Naive B cell (primary cell): ENCODE measurements around the gene LKAAEAR1. TPM values are rescaled to one million over a fixed set of nuclear protein-coding genes. Genes with fewer than 3 reads are reported as not detected.

ENCODE experiments used
- ATAC-seq, 2 donors: fragments of 150-1000 bp; cut with Tn5 transposase; 2 replicates each; pipeline ENCODE4 v1.10.0; 2021; ENCODE audit warnings: low read depth in 2 of 2, mild to moderate bottlenecking in 2 of 2, moderate library complexity in 2 of 2
- DNase-seq: peaks from one replicate; pipeline ENCODE4 v3.0.0; 2022
- H3K27ac Mint-ChIP-seq, 6 donors: one replicate each; pipeline ENCODE4 v1.8.0; 2020 to 2022; ENCODE audit warnings: mild to moderate bottlenecking in 6 of 6, mixed read lengths in 6 of 6, moderate library complexity in 5 of 6, inconsistent platforms in 2 of 6
- H3K27me3 Mint-ChIP-seq, 3 donors: one replicate each; pipeline ENCODE4 v1.8.0; 2021 to 2022; ENCODE audit warnings: mixed read lengths in 3 of 3, mild to moderate bottlenecking in 1 of 3
- H3K36me3 Mint-ChIP-seq, 2 donors: one replicate each; pipeline ENCODE4 v1.8.0; 2020 to 2022; ENCODE audit warnings: mixed read lengths in 2 of 2, inconsistent platforms in 1 of 2, mild to moderate bottlenecking in 1 of 2
- H3K4me1 Mint-ChIP-seq, 3 donors: one replicate each; pipeline ENCODE4 v1.8.0; 2020 to 2022; ENCODE audit warnings: mixed read lengths in 3 of 3, inconsistent platforms in 1 of 3, mild to moderate bottlenecking in 1 of 3, moderate library complexity in 1 of 3
- H3K4me3 Mint-ChIP-seq, 8 donors: one replicate each; pipeline ENCODE4 v1.8.0; 2020 to 2022; ENCODE audit warnings: mild to moderate bottlenecking in 8 of 8, mixed read lengths in 8 of 8, moderate library complexity in 8 of 8, inconsistent platforms in 2 of 8
- H3K9me3 Mint-ChIP-seq, 7 donors: one replicate each; pipeline ENCODE4 v1.8.0; 2020 to 2022; ENCODE audit warnings: mixed read lengths in 7 of 7, mild to moderate bottlenecking in 5 of 7, inconsistent platforms in 2 of 7, moderate library complexity in 1 of 7
- polyA plus RNA-seq, 6 donors: library from polyadenylated mRNA; unstranded; fragments of 300-500 nt; fragmentation: Illumina TruSeq; gene quantifications; one replicate each; pipeline ENCODE4 v1.2.3, GENCODE V29; 2021; ENCODE audit warnings: low read depth in 6 of 6

Gene LKAAEAR1
- polyA plus RNA-seq, 6 donors from 2014 or later = 0.47 TPM; not detected in 5

DNA sequence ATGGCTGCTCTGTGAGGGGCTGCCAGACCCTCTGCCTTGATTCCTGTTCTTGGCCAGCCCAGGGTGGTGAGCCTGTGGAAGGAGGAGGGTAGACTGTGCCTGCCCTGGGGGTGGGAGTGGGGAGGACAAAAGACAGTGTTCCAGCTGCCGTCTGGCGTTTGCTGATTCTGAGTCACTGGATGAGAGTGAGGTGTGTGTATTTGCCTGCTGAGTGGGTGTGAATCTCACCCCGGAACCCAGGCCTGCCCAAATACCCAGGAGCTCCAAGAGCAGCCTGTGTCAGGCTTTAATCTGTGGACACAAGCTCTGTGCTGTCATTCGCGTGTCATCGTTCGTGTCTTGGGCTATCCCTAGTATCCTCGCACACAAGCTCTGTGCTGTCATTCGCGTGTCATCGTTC, 2.6 kb upstream of the LKAAEAR1 start:
- Mint-ChIP-seq H3K9me3 (peaks cover 0 to 7% (median 0%) of the 10 kb centered on the region in 7 donors), H3K27me3 (peaks cover 6 to 13% (median 7%) of the 10 kb centered on the region in 3 donors), H3K36me3 (no peaks in the 10 kb centered on the region), H3K4me1 (peaks cover 19 to 30% (median 29%) of the 10 kb centered on the region in 3 donors), H3K27ac (peak overlapping the region in 1 of 6 donors; percentile 20), H3K4me3 (no peak overlapping the region)
- DNase-seq = no peak
- no peak for ATAC-seq

GRCh38 chr20:64084685-64085152, 521 bp upstream of the LKAAEAR1 start:
- DNase-seq = no peak
- Mint-ChIP-seq H3K4me3 (peak overlapping the region in 7 of 8 donors; percentile 80 to 94 (median 92)), H3K9me3 (peaks cover 0 to 7% (median 0%) of the 10 kb centered on the region in 7 donors), H3K27me3 (peaks cover 6 to 13% (median 7%) of the 10 kb centered on the region in 3 donors), H3K27ac (peak overlapping the region in 5 of 6 donors; percentile 15 to 89 (median 59)), H3K4me1 (peaks cover 36 to 47% (median 36%) of the 10 kb centered on the region in 3 donors), H3K36me3 (no peaks in the 10 kb centered on the region)
- ATAC-seq = no peak

GRCh38 chr20:64083378-64083803, 807 bp downstream of the LKAAEAR1 start:
- peaks cover under 1 to 13% (median 6%) of the 10 kb centered on the region in 3 donors for H3K27me3 Mint-ChIP-seq
- peak; percentile 18 to 21 for ATAC-seq
- H3K9me3 Mint-ChIP-seq = peaks cover 0 to 7% (median 0%) of the 10 kb centered on the region in 7 donors
- H3K27ac Mint-ChIP-seq = peak overlapping the region in 2 of 6 donors; percentile 89 to 93
- H3K4me3 Mint-ChIP-seq = peak overlapping the region; percentile 76 to 90 (median 82)
- H3K4me1 Mint-ChIP-seq = peaks cover 36 to 47% (median 44%) of the 10 kb centered on the region in 3 donors
- peak; percentile 66 for DNase-seq
- H3K36me3 Mint-ChIP-seq = no peaks in the 10 kb centered on the region

- peak overlapping the region in 2 of 6 donors; percentile 89 to 93 for H3K27ac Mint-ChIP-seq
- peak overlapping the region; percentile 76 to 90 (median 82) for H3K4me3 Mint-ChIP-seq
These were observed 1.3 kb downstream of the LKAAEAR1 start for GRCh38 chr20:64082820-64083377.

GRCh38 chr20:64082126-64082731, 2.0 kb downstream of the LKAAEAR1 start:
- Mint-ChIP-seq H3K4me1 (peaks cover 40 to 51% (median 49%) of the 10 kb centered on the region in 3 donors), H3K27ac (peak overlapping the region in 4 of 6 donors; percentile 69 to 96 (median 88)), H3K27me3 (peaks cover 0 to 13% (median 6%) of the 10 kb centered on the region in 3 donors), H3K4me3 (peak overlapping the region; percentile 49 to 90 (median 82)), H3K36me3 (no peaks in the 10 kb centered on the region), H3K9me3 (peaks cover 0 to 2% (median 0%) of the 10 kb centered on the region in 7 donors)
- ATAC-seq (no peak), DNase-seq (no peak)

More at GRCh38 chr20:64082820-64083377, 1.3 kb downstream of the LKAAEAR1 start:
- Mint-ChIP-seq H3K27me3 (peaks cover 0 to 13% (median 6%) of the 10 kb centered on the region in 3 donors), H3K9me3 (peaks cover 0 to 5% (median 0%) of the 10 kb centered on the region in 7 donors), H3K4me1 (peaks cover 36 to 47% (median 47%) of the 10 kb centered on the region in 3 donors), H3K36me3 (no peaks in the 10 kb centered on the region)
- no peak for DNase-seq
- no peak for ATAC-seq

- no peak for DNase-seq
- peaks cover 0 to under 1% (median 0%) of the 10 kb centered on the region in 7 donors for H3K9me3 Mint-ChIP-seq
- H3K27me3 Mint-ChIP-seq = peaks cover 0 to 13% (median 6%) of the 10 kb centered on the region in 3 donors
- no peaks in the 10 kb centered on the region for H3K36me3 Mint-ChIP-seq
- H3K4me3 Mint-ChIP-seq = peak overlapping the region; percentile 10 to 89 (median 62)
- peaks cover 40 to 55% (median 54%) of the 10 kb centered on the region in 3 donors for H3K4me1 Mint-ChIP-seq
- no peak for ATAC-seq
- peak overlapping the region; percentile 9 to 96 (median 56) for H3K27ac Mint-ChIP-seq
These were observed 2.6 kb downstream of the LKAAEAR1 start for GRCh38 chr20:64081624-64081964.

DNA sequence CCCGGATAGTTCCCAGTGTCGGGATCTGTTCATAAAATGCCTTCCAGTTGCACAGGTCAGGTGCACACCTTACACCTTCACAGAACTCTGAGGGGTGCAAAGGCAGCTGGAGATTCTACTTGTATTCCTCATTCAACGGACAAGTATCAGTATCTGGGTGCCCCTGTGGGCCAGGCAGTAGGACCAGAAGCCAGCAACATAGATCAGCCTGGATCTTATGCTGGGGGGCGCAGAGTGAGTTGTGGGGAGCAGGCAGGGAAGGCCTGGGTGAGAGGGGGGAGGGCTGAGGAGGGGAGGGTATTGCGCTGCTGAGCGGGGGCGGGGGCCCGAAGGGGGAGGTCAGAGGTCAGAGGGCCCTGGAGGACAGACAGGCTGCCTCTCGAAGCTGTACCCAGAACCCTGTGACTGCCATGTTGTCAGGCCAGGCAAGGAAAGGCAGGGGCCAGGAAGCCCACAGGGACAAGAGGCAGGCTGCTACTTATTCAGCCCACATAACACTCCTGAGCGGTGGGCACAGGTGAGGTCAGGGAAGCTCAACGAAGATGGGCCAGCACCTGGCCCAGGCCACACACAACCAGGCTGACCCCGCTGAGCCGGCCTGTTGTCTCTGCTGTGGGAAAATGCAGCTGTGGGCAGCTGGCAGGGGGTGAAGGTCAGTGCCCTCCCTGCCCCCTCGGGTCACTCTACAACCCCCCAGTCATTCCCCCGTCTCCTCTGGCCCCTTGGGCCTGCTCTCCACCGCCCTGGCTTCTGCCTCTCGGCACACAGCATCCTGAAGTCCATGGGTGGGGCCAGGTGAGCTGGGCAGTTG, 3.2 kb downstream of the LKAAEAR1 start:
- ATAC-seq (no peak), DNase-seq (no peak)
- peak overlapping the region; percentile 71 to 97 (median 94) for H3K27ac Mint-ChIP-seq
- H3K4me1 Mint-ChIP-seq = peaks cover 41 to 58% (median 55%) of the 10 kb centered on the region in 3 donors
- H3K27me3 Mint-ChIP-seq = peaks cover 0 to 13% (median 6%) of the 10 kb centered on the region in 3 donors
- H3K4me3 Mint-ChIP-seq = peak overlapping the region; percentile 77 to 92 (median 84)
- H3K9me3 Mint-ChIP-seq = no peaks in the 10 kb centered on the region
- no peaks in the 10 kb centered on the region for H3K36me3 Mint-ChIP-seq

DNA sequence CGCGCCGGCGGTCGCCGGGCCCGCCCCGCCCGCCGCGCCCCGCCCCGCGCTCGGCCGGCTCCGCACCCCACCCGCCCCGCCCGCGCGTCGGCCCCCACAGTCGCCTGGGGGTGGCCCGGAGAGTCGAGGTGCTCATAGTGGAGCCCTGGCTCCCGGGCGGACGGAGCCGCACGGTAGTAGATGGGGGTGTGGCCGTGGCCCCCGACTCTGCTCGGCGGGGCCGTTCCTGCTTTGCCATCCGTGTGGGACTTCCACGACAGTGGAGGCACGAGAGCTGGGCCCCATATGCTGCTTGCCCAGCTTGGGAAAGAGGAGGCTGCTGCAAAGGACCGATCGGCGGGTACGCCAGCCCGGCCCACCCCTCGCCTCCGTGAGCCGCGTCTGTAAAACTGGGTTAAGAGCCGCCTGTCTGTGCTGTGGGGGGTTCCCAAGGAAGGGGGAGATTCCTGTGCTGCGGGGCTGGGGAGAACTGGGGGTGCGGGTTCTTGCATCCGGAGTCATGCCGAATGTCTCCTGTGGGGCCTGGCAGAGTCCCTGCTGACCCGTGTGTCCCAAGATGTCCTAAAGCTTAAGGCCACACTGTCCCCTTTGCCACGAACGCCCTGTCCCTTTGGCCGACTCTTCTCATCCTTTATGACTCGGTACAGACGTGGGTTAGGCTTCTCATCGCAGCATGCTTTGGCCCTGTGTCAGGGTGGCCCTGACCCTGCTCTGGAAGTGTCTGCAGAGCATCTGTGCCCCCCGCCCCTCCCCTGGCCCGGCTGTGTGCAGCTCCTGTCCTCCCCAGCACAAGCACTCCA, 4.0 kb downstream of the LKAAEAR1 start, which contains the start of gene OPRL1:
Gene OPRL1 (plus strand): TSS at position 70 of the 800 bp plus-strand sequence. CDS start 12,639 bp downstream, outside the sequence.
- Mint-ChIP-seq H3K4me1 (peaks cover 48 to 64% (median 59%) of the 10 kb centered on the region in 3 donors), H3K27me3 (peaks cover 0 to 12% (median 6%) of the 10 kb centered on the region in 3 donors), H3K4me3 (peak within 1 kb of the TSS; percentile 80 to 96 (median 92)), H3K27ac (peak within 1 kb of the TSS; percentile 71 to 97 (median 96)), H3K9me3 (no peaks in the 10 kb centered on the region), H3K36me3 (no peaks in the 10 kb centered on the region)
- DNase-seq (peak; percentile 67), ATAC-seq (peak; percentile 28 to 37)

- no peaks in the 10 kb centered on the region for H3K36me3 Mint-ChIP-seq
- H3K9me3 Mint-ChIP-seq = no peaks in the 10 kb centered on the region
- H3K4me3 Mint-ChIP-seq = peak within 1 kb of the TSS; percentile 80 to 96 (median 92)
- DNase-seq (peak; percentile 95), ATAC-seq (peak; percentile 45 to 60)
- peaks cover 51 to 61% (median 59%) of the 10 kb centered on the region in 3 donors for H3K4me1 Mint-ChIP-seq
- H3K27ac Mint-ChIP-seq = peak within 1 kb of the TSS; percentile 71 to 97 (median 96)
- H3K27me3 Mint-ChIP-seq = peaks cover 0 to 4% (median 4%) of the 10 kb centered on the region in 3 donors
These were observed 4.8 kb downstream of the LKAAEAR1 start, which contains the start of gene RGS19 for GRCh38 chr20:64079273-64080012. Gene RGS19, minus strand, starts transcription at chr20:64079518. Its CDS starts 2,632 bp downstream, at chr20:64076886.

GRCh38 chr20:64078934-64079272, 5.3 kb downstream of the LKAAEAR1 start:
- Mint-ChIP-seq H3K27me3 (no peaks in the 10 kb centered on the region), H3K36me3 (no peaks in the 10 kb centered on the region), H3K27ac (peak overlapping the region in 4 of 6 donors; percentile 84 to 96 (median 93)), H3K4me1 (peaks cover 47 to 60% (median 57%) of the 10 kb centered on the region in 3 donors), H3K9me3 (no peaks in the 10 kb centered on the region), H3K4me3 (peak overlapping the region; percentile 80 to 96 (median 92))
- no peak for DNase-seq
- no peak for ATAC-seq

GRCh38 chr20:64077876-64078551, 6.2 kb downstream of the LKAAEAR1 start:
- Mint-ChIP-seq H3K4me3 (peak overlapping the region; percentile 80 to 96 (median 92)), H3K36me3 (no peaks in the 10 kb centered on the region), H3K27ac (peak overlapping the region in 5 of 6 donors; percentile 91 to 96 (median 94)), H3K4me1 (peaks cover 45 to 57% (median 54%) of the 10 kb centered on the region in 3 donors), H3K9me3 (no peaks in the 10 kb centered on the region), H3K27me3 (no peaks in the 10 kb centered on the region)
- peak; percentile 85 for DNase-seq
- ATAC-seq = peak; percentile 62 to 64
